ENCODE results near the gene CPT1B.

GRCh38 chr22:50597097-50597496 lies 18.9 kb upstream of the CPT1B start:
- TF ChIP-seq CTCF (IDR thresholded peaks at IDR 0.05) (no peak), EP300 (IDR thresholded peaks at IDR 0.05) (no peak)

All from esophagus muscularis mucosa (tissue), 3 donors.